ENCODE results near the gene CWC15. TPM values are rescaled to one million over a fixed set of nuclear protein-coding genes. Genes with fewer than 3 reads are reported as not detected.

Gene CWC15
- total RNA-seq, 2 experiments from 2014 or later: 74.7 to 85.0 TPM

DNA sequence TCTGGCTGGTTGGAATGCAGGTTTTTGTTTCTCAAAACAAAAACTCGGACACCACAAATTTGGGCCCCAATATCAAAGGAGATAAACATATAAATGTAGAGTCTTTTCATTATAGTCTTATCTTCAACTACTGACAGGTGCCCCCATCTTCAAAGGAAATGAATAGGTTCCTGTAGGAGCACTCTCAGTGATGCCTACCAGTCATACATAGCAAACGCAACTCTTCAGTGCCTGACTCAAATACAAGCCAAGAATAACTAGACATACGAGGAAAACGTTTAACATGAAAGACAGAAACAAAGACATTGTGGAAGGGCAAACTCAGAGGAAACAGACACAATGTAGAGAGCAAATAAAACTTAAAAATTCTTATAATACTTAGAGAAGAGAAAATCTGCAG, 14.0 kb upstream of the CWC15 start:
- Mint-ChIP-seq H3K4me3 (no peak overlapping the region), H3K27me3 (peaks cover 21% of the 10 kb centered on the region), H3K4me1 (peaks cover 4% of the 10 kb centered on the region), H3K9me3 (ENCODE audit: low read depth) (no peaks in the 10 kb centered on the region), H3K27ac (no peak overlapping the region), H3K36me3 (ENCODE audit: low read depth) (no peaks in the 10 kb centered on the region)
- ChIA-PET POLR2A (no interaction called here), CTCF (no interaction called here)
- ATAC-seq (no peak), DNase-seq (no peak)
- intact Hi-C loops (cut with DNase I, micrococcal nuclease): no loop called here

DNA sequence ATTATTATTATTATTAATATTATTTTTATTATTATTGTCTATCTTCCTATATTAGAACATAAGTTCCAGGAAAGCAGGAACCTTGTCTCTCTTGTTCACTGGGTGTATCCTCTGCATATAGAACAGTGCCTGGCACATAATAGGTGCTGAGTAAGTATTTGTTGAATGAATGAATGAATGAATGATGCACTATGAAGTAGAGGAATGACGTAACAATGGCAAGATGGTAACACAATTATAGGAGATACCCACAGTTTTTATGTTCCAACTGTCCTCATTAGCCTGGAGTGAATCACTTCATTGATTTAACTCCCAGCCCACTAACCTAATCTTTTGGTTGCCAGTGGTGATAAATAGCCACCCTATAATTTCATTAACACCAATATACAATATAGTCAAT, 2.2 kb upstream of the CWC15 start:
- POLR2A ChIA-PET: interaction anchor here (0.6 kb wide), 1 partner anchor 257 kb away, joined by 3 read pairs; no protein-coding TSS in a partner anchor
- H3K27me3 Mint-ChIP-seq: no peaks in the 10 kb centered on the region
- H3K4me1 Mint-ChIP-seq: peaks cover 21% of the 10 kb centered on the region
- ATAC-seq: no peak
- peaks cover 7% of the 10 kb centered on the region for H3K36me3 Mint-ChIP-seq (ENCODE audit: low read depth)
- CTCF ChIA-PET: interaction anchor here (0.7 to 1.6 kb wide), 4 partner anchors 18 to 175 kb away, joined by 3 to 4 read pairs (median 3); no protein-coding TSS in a partner anchor
- no peak overlapping the region for H3K4me3 Mint-ChIP-seq
- DNase-seq: no peak
- no peak overlapping the region for H3K27ac Mint-ChIP-seq
- intact Hi-C loops (cut with DNase I, micrococcal nuclease): no loop called here
- no peaks in the 10 kb centered on the region for H3K9me3 Mint-ChIP-seq (ENCODE audit: low read depth)

DNA sequence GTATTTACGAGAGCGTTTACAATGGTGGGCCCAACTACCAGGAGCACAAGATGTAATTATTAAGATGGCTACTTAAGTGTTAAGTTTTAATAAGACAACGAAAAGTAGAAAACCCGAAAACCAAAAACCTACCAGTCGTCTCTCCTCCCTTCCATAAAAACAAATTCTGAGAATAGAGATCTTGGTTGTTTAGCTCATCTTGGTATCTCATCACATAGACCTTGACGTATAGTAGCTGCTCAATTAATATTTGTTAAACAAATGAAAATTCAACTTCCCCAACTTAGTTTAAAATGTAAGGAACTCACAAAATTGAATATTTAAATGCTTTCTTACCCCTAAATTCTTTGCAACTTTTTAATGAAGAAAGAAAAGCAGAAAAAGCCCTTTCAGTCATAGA, 822 bp upstream of the CWC15 start:
- ChIA-PET CTCF (interaction anchor here (1.3 to 2.4 kb wide), 3 partner anchors 94 to 258 kb away, joined by 3 to 9 read pairs (median 4); partner anchors contain the start of gene SRSF8), POLR2A (interaction anchor here (1.0 kb wide), 1 partner anchor 845 kb away, joined by 3 read pairs; the partner anchor contains the start of gene PANX1)
- H3K9me3 Mint-ChIP-seq (ENCODE audit: low read depth): no peaks in the 10 kb centered on the region
- peak overlapping the region; percentile 94 for H3K27ac Mint-ChIP-seq
- intact Hi-C loops (cut with DNase I, micrococcal nuclease): loop anchor here (1.0 to 5.0 kb wide), 3 partner anchors 481 to 1192 kb away; partner anchors contain the start of genes ANKRD49 (in 1 of the 2), CEP57 (in 1 of the 2), MED17 (in 1 of the 2) and MRE11 (in 1 of the 2)
- peaks cover 15% of the 10 kb centered on the region for H3K36me3 Mint-ChIP-seq (ENCODE audit: low read depth)
- no peaks in the 10 kb centered on the region for H3K27me3 Mint-ChIP-seq
- H3K4me1 Mint-ChIP-seq: peaks cover 24% of the 10 kb centered on the region
- peak overlapping the region; percentile 84 for H3K4me3 Mint-ChIP-seq
- DNase-seq: no peak
- ATAC-seq: no peak

DNA sequence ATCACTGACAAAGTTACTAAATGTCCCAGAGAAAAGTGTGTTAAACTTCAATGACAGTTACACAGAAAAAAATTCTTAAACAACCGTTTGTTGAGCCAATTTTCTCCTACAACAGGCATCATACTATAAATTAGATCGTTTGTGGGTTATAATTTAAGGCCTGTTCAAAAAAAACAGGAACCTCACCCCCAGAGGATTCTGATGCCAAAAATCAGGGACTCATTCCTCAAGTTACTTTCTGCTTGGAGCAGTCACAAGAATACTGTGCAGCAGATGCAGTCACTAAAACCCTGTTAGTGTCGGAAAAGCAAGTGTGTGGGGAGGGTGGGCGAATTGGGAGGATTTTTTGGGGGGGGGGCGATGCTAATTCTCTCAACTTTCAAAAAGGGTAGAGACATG, 657 bp downstream of the CWC15 start:
- DNase-seq: no peak
- ATAC-seq: no peak
- H3K36me3 Mint-ChIP-seq (ENCODE audit: low read depth): peaks cover 27% of the 10 kb centered on the region
- H3K9me3 Mint-ChIP-seq (ENCODE audit: low read depth): no peaks in the 10 kb centered on the region
- H3K27ac Mint-ChIP-seq: peak overlapping the region; percentile 57
- CTCF ChIA-PET: interaction anchor here (0.8 to 2.4 kb wide), 8 partner anchors 8 to 175 kb away, joined by 3 to 9 read pairs (median 3); partner anchors contain the start of gene SRSF8
- POLR2A ChIA-PET: interaction anchor here (1.0 to 1.2 kb wide), 2 partner anchors 95 to 817 kb away, joined by 6 to 8 read pairs; partner anchors contain the start of genes FAM76B and SRSF8
- H3K27me3 Mint-ChIP-seq: no peaks in the 10 kb centered on the region
- peaks cover 27% of the 10 kb centered on the region for H3K4me1 Mint-ChIP-seq
- intact Hi-C loops (cut with DNase I, micrococcal nuclease): loop anchor here (1.0 to 5.0 kb wide), 11 partner anchors 96 to 1418 kb away; partner anchors contain the start of genes CEP57 (in 2 of the 2), ENDOD1 (in 2 of the 2), JRKL (in 1 of the 2) and MED17 (in 1 of the 2)
- H3K4me3 Mint-ChIP-seq: peak overlapping the region; percentile 84

DNA sequence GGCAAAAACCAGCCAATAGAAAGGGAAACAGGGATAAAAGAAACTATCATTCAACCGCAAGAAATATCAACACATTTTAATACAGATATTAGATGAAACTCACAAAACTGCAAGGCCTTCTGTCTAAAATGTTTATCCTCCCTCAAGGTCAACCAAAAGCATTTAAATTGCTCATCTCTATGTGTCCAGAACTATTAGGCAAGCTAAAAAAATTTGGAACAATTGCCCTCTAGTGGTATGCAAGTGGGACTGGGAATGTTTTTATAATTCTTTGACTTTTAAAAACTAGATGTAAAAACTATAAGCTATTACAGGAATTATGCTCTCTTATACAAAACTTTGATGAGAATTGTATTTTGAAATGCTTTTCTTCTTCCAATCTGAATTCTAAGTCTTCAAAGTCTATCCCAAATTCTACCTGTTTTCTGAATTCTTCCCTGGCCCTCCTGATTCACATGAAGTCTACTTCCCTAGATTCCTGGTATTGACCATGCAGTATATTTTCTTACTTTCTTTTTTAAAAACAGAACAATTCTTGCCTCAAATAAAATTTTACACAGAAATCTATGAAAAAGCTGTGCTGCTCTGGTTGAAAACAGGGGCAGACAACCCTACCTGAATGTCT, 4.9 kb downstream of the CWC15 start:
- no peaks in the 10 kb centered on the region for H3K9me3 Mint-ChIP-seq (ENCODE audit: low read depth)
- POLR2A ChIA-PET: interaction anchor here (0.5 kb wide), 1 partner anchor 1426 kb away, joined by 6 read pairs; no protein-coding TSS in a partner anchor
- H3K4me3 Mint-ChIP-seq: no peak overlapping the region
- CTCF ChIA-PET: interaction anchor here (0.6 to 1.1 kb wide), 6 partner anchors 10 to 82 kb away, joined by 3 to 4 read pairs (median 4); no protein-coding TSS in a partner anchor
- ATAC-seq (no peak), DNase-seq (no peak)
- H3K27ac Mint-ChIP-seq: no peak overlapping the region
- no peaks in the 10 kb centered on the region for H3K27me3 Mint-ChIP-seq
- H3K4me1 Mint-ChIP-seq: peaks cover 17% of the 10 kb centered on the region
- intact Hi-C loops (cut with DNase I, micrococcal nuclease): loop anchor here in 1 of 2 experiments (2.0 kb wide), 1 partner anchor 346 kb away; no protein-coding TSS in a partner anchor
- peaks cover 48% of the 10 kb centered on the region for H3K36me3 Mint-ChIP-seq (ENCODE audit: low read depth)

DNA sequence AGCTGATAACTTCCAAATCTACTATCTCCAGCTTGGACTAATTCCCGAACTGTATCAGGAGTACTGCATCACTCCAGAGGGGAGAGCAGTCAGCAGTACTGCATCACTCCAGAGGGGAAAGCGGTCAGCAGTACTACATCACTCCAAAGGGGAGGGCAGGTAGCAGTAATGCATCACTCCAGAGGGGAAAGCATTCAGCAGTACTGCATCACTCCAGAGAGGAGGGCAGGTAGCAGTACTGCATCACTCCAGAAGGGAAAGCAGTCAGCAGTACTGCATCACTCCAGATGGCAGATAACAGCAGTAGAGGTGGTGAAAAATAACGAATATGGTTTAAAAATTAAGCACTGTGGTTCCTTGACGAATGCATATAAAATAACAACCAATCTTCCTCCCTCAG, 8.4 kb downstream of the CWC15 start:
- intact Hi-C loops (cut with DNase I, micrococcal nuclease): no loop called here
- peak; percentile 55 for ATAC-seq

DNA sequence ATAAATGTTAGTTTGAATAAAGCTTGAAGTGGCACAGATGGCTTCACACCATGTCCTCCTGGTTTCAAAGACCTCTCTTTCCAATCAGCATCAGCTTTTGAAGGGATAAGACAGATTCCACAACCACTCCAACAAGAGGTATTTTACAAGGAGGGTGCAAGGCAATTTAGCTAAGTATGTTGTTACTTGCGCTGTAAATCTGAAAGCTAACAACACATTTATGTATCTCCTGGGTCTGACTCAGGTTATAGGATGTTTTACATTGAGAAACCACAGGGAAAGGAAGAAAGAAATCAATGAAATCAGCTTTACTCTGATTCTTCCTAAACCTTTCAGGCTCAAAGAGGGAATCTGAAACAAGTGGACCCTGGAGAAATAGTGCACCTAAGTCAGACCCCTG, 12.1 kb downstream of the CWC15 start:
- ATAC-seq (no peak), DNase-seq (no peak)
- intact Hi-C loops (cut with DNase I, micrococcal nuclease): no loop called here
- no peak overlapping the region for H3K4me3 Mint-ChIP-seq
- ChIA-PET CTCF (interaction anchor here (0.8 to 1.5 kb wide), 3 partner anchors 12 to 19 kb away, joined by 3 to 8 read pairs (median 4); partner anchors contain the start of genes CWC15 and KDM4D), POLR2A (no interaction called here)
- H3K9me3 Mint-ChIP-seq (ENCODE audit: low read depth): no peaks in the 10 kb centered on the region
- H3K27me3 Mint-ChIP-seq: no peaks in the 10 kb centered on the region
- peaks cover 3% of the 10 kb centered on the region for H3K4me1 Mint-ChIP-seq
- no peak overlapping the region for H3K27ac Mint-ChIP-seq
- H3K36me3 Mint-ChIP-seq (ENCODE audit: low read depth): peaks cover 35% of the 10 kb centered on the region

More for the DNA sequence above, 8.4 kb downstream of the CWC15 start:
- no peak overlapping the region for H3K27ac Mint-ChIP-seq
- H3K36me3 Mint-ChIP-seq (ENCODE audit: low read depth): peaks cover 54% of the 10 kb centered on the region
- DNase-seq: no peak
- POLR2A ChIA-PET: no interaction called here
- CTCF ChIA-PET: interaction anchor here (0.6 to 1.0 kb wide), 2 partner anchors 8 to 369 kb away, joined by 3 read pairs; partner anchors contain the start of gene CWC15
- no peaks in the 10 kb centered on the region for H3K27me3 Mint-ChIP-seq
- H3K4me3 Mint-ChIP-seq: no peak overlapping the region
- peaks cover 8% of the 10 kb centered on the region for H3K4me1 Mint-ChIP-seq
- H3K9me3 Mint-ChIP-seq (ENCODE audit: low read depth): no peaks in the 10 kb centered on the region

DNA sequence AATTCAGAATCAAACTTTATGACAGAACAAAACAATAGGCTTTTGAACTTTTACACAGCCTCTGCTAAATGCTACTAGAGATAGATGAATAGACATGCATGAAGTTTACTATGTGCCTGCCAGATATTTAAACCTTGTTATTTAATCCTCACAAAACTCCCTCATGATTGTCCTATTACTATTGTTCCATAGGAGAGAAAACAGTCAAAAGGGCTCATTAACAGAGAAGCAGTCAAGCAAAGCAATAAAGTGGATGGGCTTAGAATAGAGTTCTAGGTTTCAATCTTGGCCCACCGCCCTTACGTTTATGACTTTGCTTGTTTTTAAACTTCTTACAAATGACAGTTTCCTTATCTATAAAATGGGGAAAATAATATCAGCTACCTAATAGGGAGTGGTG, 12.9 kb downstream of the CWC15 start:
- intact Hi-C loops (cut with DNase I, micrococcal nuclease): no loop called here
- no peak overlapping the region for H3K27ac Mint-ChIP-seq
- POLR2A ChIA-PET: interaction anchor here (0.7 kb wide), 1 partner anchor 496 kb away, joined by 3 read pairs; no protein-coding TSS in a partner anchor

DNA sequence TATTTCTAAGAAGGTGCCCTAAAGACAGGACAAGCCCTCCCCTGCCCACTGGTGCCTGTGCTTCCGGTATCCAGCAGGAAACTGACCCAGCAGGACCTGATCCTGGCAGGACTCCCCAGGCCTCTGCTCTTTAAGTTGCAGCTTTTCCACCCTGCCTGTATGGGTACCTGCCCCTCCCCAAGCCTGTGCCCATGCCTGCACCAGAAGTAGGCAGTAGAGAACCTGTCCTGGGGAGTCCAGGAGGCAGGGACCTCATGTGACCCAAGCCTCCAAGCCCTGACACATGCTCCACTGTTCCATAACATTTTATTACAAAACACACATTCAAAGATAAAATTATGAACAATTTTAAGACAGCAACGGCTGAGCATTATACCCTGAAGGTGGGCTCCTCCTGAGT, 14.2 kb downstream of the CWC15 start:
- Mint-ChIP-seq H3K27me3 (no peaks in the 10 kb centered on the region), H3K9me3 (ENCODE audit: low read depth) (no peaks in the 10 kb centered on the region), H3K4me1 (peaks cover 6% of the 10 kb centered on the region), H3K4me3 (no peak overlapping the region), H3K36me3 (ENCODE audit: low read depth) (peaks cover 20% of the 10 kb centered on the region), H3K27ac (no peak overlapping the region)
- intact Hi-C loops (cut with DNase I, micrococcal nuclease): no loop called here
- DNase-seq: no peak
- ATAC-seq: no peak
- ChIA-PET CTCF (no interaction called here), POLR2A (no interaction called here)

More for the DNA sequence above, 12.9 kb downstream of the CWC15 start:
- DNase-seq: no peak
- H3K4me1 Mint-ChIP-seq: peaks cover under 1% of the 10 kb centered on the region
- H3K27me3 Mint-ChIP-seq: no peaks in the 10 kb centered on the region
- CTCF ChIA-PET: no interaction called here
- no peak for ATAC-seq
- no peaks in the 10 kb centered on the region for H3K9me3 Mint-ChIP-seq (ENCODE audit: low read depth)
- H3K4me3 Mint-ChIP-seq: no peak overlapping the region
- H3K36me3 Mint-ChIP-seq (ENCODE audit: low read depth): peaks cover 28% of the 10 kb centered on the region

DNA sequence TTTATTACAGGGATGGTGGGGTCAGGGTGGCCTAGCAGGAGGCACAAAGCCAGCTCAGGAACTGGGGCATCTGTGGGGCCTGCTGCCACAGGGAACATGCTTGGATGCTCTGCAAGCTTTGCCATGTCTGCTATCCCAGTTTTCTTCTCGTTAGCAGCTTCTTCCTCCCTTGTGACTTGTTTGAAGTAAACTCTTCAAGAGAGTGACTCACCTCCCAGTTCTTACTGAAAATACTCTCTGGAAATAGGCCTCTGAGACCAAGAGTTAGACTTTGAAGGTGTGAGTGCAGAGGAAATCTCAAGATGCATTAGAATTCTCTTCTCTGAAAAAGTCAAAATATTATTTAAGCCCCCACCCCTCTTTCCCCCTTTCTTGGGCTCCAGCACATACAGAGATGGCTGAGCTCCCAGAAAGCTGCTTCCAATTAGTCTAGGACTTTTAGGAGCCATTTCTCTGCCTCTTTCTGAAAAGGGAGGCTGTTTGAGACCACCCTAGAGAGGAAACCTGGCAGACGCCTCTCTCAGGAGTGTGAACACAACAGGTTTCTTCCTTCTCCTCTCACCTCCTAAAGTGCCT, 15.1 kb downstream of the CWC15 start:
- no peaks in the 10 kb centered on the region for H3K27me3 Mint-ChIP-seq
- intact Hi-C loops (cut with DNase I, micrococcal nuclease): no loop called here
- peaks cover 6% of the 10 kb centered on the region for H3K4me1 Mint-ChIP-seq
- no peaks in the 10 kb centered on the region for H3K9me3 Mint-ChIP-seq (ENCODE audit: low read depth)
- no peak for DNase-seq
- H3K36me3 Mint-ChIP-seq (ENCODE audit: low read depth): peaks cover 20% of the 10 kb centered on the region
- no peak for ATAC-seq
- ChIA-PET POLR2A (no interaction called here), CTCF (interaction anchor here (0.6 to 0.7 kb wide), 3 partner anchors 11 to 535 kb away, joined by 3 to 4 read pairs (median 3); no protein-coding TSS in a partner anchor)
- no peak overlapping the region for H3K4me3 Mint-ChIP-seq
- H3K27ac Mint-ChIP-seq: no peak overlapping the region

DNA sequence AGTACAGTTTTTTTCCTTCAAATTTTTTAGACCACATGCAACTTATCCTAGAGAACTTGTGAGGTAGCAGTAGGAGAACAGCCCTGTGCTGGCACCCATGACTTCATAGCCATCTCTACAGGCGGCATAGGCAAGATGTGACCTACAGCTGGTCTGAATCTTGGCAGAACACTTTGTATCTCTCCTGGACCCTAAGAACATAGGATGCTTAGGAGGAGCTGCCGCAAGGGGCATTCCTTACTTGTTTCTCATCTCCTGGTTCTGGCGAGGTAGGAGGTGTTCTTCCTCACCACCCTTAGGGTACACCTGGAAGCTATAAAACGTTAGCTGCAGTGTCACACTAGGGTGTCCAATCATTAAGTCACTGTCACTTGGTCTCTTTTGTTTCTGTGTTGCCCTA, 16.4 kb downstream of the CWC15 start:
- intact Hi-C loops (cut with DNase I, micrococcal nuclease): no loop called here
- ChIA-PET CTCF (no interaction called here), POLR2A (no interaction called here)
- Mint-ChIP-seq H3K9me3 (ENCODE audit: low read depth) (no peaks in the 10 kb centered on the region), H3K27me3 (no peaks in the 10 kb centered on the region), H3K4me3 (no peak overlapping the region), H3K4me1 (peaks cover 6% of the 10 kb centered on the region), H3K27ac (no peak overlapping the region), H3K36me3 (ENCODE audit: low read depth) (peaks cover 15% of the 10 kb centered on the region)
- no peak for DNase-seq
- no peak for ATAC-seq

All from activated CD4-positive, alpha-beta T cell treated with anti-CD3 and anti-CD28 coated beads for 36 hours (primary cell).